BE2C (cell line): ENCODE data around the gene CD247.

Source experiments
- DNase-seq: peaks from one replicate; pipeline ENCODE4 v3.0.0-alpha.2; 2020
- H3K27me3 ChIP-seq: fragments of 250-450 bp; sonication (Bioruptor Pico); 2 replicates; pipeline ENCODE4 v1.5.1; 2020; ENCODE audit warnings: mild to moderate bottlenecking
- H3K36me3 ChIP-seq: fragments of 250-450 bp; sonication (Bioruptor Pico); 2 replicates; pipeline ENCODE4 v1.5.1; 2020; ENCODE audit warnings: mild to moderate bottlenecking
- H3K4me1 ChIP-seq: fragments of 250-450 bp; sonication (Bioruptor Pico); 2 replicates; pipeline ENCODE4 v1.5.1; 2020
- H3K4me3 ChIP-seq: 2 replicates; pipeline ENCODE4 v1.5.1; 2011; ENCODE audit warnings: low read depth, low read length
- H3K9me3 ChIP-seq: fragments of 250-450 bp; sonication (Bioruptor Pico); 2 replicates; pipeline ENCODE4 v1.5.1; 2020
- CTCF ChIP-seq: IDR thresholded peaks from 2 replicates; pipeline ENCODE4 v1.5.1; 2012; ENCODE audit warnings: mild to moderate bottlenecking, low read depth, low read length

CD247 gene

DNA sequence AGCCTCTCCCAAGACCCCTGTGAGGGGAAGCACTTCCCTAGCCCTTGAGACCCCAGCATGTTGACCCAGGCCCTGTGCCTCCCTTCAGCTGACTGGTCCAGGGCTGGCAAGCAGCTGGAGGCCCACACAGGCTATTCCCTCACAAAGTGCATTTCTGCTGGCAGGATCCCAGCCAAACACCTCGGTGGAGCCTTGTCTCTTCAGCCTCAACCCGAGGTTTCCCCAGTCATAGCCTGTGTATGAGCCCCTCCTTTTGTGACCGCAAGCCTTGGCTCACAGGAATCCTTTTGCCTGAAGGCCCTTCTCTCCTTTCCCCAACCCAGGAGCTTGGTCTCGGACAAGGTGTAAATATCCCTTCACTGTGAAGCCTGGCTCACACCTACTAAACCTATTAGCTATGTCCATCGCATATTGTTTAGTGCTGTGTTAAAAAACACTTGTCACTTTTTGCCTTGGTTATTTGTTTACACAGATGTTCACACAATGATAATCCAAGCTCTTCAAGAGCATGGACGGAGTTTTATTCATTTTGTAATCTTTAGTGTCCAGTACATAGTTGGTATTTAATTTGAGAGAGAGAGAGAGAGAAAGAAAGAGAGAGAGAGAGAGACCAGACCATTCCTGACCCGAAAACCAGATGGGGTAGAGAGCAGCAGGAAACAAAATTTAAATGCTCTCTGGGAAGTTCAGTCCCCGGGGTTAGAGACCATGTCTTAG is 8.5 kb upstream of the CD247 start:
- H3K9me3 ChIP-seq, result no peaks in the 10 kb centered on the region
- TF ChIP-seq CTCF, result no peak
- no peaks in the 10 kb centered on the region for H3K36me3 ChIP-seq
- H3K4me3 ChIP-seq, result no peak overlapping the region
- no peaks in the 10 kb centered on the region for H3K27me3 ChIP-seq
- DNase-seq, result no peak
- H3K4me1 ChIP-seq, result no peaks in the 10 kb centered on the region

DNA sequence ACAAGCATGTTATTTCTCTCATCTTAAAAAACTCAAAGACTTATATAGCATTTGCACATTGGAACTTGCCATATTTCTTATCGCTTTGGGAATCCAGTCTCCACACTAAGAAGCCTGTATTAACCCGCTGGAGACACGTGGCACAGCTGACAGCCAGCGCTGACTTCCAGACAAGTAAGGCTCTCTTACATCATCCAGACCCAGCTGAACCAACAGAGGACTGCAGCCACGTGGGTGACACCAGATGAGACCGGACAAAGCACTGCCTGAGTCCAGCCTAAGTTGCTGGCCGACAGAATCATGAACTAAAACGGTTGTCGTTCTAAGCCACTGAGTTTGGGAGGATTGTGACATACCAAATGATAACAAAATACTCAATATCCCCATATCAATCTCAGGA is 6.3 kb upstream of the CD247 start:
- H3K4me1 ChIP-seq, result no peaks in the 10 kb centered on the region
- TF ChIP-seq CTCF, result no peak
- H3K27me3 ChIP-seq, result no peaks in the 10 kb centered on the region
- H3K9me3 ChIP-seq, result no peaks in the 10 kb centered on the region
- no peaks in the 10 kb centered on the region for H3K36me3 ChIP-seq
- peak; percentile 24 for DNase-seq
- H3K4me3 ChIP-seq, result no peak overlapping the region

- no peak for TF ChIP-seq CTCF
- Histone ChIP-seq H3K4me3 (no peak overlapping the region), H3K27me3 (no peaks in the 10 kb centered on the region), H3K36me3 (no peaks in the 10 kb centered on the region), H3K9me3 (no peaks in the 10 kb centered on the region), H3K4me1 (no peaks in the 10 kb centered on the region)
- DNase-seq, result no peak
Observed at GRCh38 chr1:167522246-167522645, 3.9 kb upstream of the CD247 start.

DNA sequence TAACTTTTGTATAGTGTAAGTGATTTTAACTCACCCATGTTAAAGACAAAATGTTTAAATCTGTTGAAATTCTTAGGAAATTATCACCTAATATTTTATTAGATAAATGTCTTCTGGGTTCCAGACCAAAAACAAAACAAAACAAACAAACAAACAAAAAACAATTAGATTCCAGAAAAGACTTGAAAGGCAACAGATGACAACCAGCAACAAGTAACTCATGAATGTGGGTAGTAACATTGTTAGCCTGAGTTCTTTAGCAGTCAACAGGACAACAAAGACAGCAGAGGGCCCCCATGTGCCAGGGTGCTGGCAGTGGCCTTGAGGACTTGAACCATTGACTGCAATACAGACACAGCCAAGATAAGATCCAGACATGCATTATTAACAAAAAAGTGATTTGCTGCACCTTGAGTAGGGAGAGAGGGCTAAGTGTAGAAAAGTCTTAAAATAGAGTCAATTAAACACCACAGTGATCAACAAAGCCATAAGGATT is 2.4 kb upstream of the CD247 start:
- no peaks in the 10 kb centered on the region for H3K27me3 ChIP-seq
- H3K36me3 ChIP-seq, result no peaks in the 10 kb centered on the region

DNA sequence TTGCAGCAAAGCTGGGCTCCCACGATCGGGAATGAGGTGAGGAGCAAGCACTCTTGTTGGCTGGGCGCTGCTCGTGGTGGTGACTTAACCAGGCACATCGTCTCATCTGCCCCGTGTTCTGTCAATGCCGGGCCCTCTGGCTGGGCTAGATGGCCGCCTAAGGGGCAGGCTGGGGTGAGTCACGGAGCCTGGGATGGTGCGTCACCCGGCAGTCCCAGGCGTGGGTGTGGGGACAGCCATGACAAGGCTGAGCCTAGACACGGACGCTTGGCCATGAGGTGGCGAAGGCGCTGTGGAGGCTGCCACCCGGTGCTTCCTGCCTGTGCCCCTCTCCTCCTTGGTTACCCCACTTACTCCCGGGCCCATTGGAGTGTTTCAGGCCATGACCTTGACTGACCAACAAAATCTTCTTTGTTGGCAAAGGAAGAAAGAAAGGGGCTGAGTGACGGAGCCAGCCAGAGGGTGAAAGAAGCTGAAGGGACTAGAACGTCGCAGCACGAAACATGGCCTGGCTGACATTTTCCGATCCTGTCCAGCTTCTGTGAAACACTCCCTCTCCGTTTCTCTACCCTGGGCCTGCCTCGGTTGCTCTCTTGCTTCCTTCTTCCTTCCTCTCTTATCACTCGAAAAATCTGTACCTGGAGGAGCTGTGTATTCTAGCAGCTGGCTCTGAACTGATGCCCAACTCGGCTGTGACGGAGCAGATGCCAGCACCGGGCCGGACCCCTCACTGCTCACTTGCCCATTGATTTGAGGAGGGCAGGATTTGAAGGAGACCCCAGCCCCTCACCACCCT is 596 bp downstream of the CD247 start:
- no peaks in the 10 kb centered on the region for H3K27me3 ChIP-seq
- no peaks in the 10 kb centered on the region for H3K9me3 ChIP-seq
- no peaks in the 10 kb centered on the region for H3K36me3 ChIP-seq
- DNase-seq, result peak; percentile 21
- no peak overlapping the region for H3K4me3 ChIP-seq
- H3K4me1 ChIP-seq, result no peaks in the 10 kb centered on the region
- TF ChIP-seq CTCF, result no peak

More for the DNA sequence above, 2.4 kb upstream of the CD247 start:
- Histone ChIP-seq H3K9me3 (no peaks in the 10 kb centered on the region), H3K4me3 (no peak overlapping the region), H3K4me1 (no peaks in the 10 kb centered on the region)
- no peak for DNase-seq
- TF ChIP-seq CTCF, result 0 out of 2 replicates have a peak, but pooled peaks have one; percentile 19
